ENCODE data around the gene ANKRD53. TPM values are rescaled to one million over a fixed set of nuclear protein-coding genes. Genes with fewer than 3 reads are reported as not detected.

ANKRD53 gene
- total and polyA plus RNA-seq, 12 donors, result 0.14 to 1.3 (median 0.77) TPM; not detected in 1

GRCh38 chr2:70939001-70939838, 39.2 kb upstream of the ANKRD53 start:
- Histone ChIP-seq H3K9me3 (no peaks in the 10 kb centered on the region), H3K27ac (no peak overlapping the region), H3K27me3 (peaks cover 0 to 31% (median 10%) of the 10 kb centered on the region in 7 donors), H3K4me1 (no peaks in the 10 kb centered on the region), H3K36me3 (no peaks in the 10 kb centered on the region), H3K4me3 (no peak overlapping the region)
- DNase-seq, result no peak
- peak in 1 of 8 donors; percentile 12 for ATAC-seq
- TF ChIP-seq CTCF (IDR thresholded peaks at IDR 0.05), result no peak
- 43 to 57% methylated on average over 30 of the region's 30 CpGs for WGBS, 2 donors
- intact Hi-C loops (cut with DNase I), result loop anchor here in 1 of 10 donors (5.0 kb wide), 1 partner anchor 77 kb away; no protein-coding TSS in a partner anchor

- H3K4me3 ChIP-seq, result no peak overlapping the region
- H3K27ac ChIP-seq, result no peak overlapping the region
- intact Hi-C loops (cut with DNase I), result loop anchor here in 7 of 10 donors (5.0 to 10.0 kb wide), 3 partner anchors 78 to 155 kb away; partner anchors contain the start of gene FIGLA (in 4 of the 7)
- no peaks in the 10 kb centered on the region for H3K9me3 ChIP-seq
- no peaks in the 10 kb centered on the region for H3K4me1 ChIP-seq
- TF ChIP-seq CTCF (IDR thresholded peaks at IDR 0.05), result no peak
- no peak for DNase-seq
- H3K27me3 ChIP-seq, result peaks cover 0 to 31% (median 10%) of the 10 kb centered on the region in 7 donors
- H3K36me3 ChIP-seq, result no peaks in the 10 kb centered on the region
- 72 to 83% methylated on average over 10 of the region's 10 CpGs for WGBS, 2 donors
- ATAC-seq, result no peak
Observed at GRCh38 chr2:70939839-70940580, 38.4 kb upstream of the ANKRD53 start.

GRCh38 chr2:70941186-70941585, 37.2 kb upstream of the ANKRD53 start:
- no peak overlapping the region for H3K4me3 ChIP-seq
- H3K36me3 ChIP-seq, result no peaks in the 10 kb centered on the region
- no peak overlapping the region for H3K27ac ChIP-seq
- H3K4me1 ChIP-seq, result no peaks in the 10 kb centered on the region
- no peak for TF ChIP-seq CTCF (IDR thresholded peaks at IDR 0.05)
- H3K9me3 ChIP-seq, result no peaks in the 10 kb centered on the region
- 82 to 85% methylated on average over 6 of the region's 6 CpGs for WGBS, 2 donors
- DNase-seq (no peak), ATAC-seq (no peak)
- peaks cover 0 to 36% (median 10%) of the 10 kb centered on the region in 7 donors for H3K27me3 ChIP-seq
- intact Hi-C loops (cut with DNase I), result loop anchor here in 6 of 10 donors (10.0 kb wide), 2 partner anchors 146 to 156 kb away; partner anchors contain the start of gene FIGLA (in 4 of the 6)

GRCh38 chr2:70941701-70942100, 36.7 kb upstream of the ANKRD53 start:
- intact Hi-C loops (cut with DNase I), result loop anchor here in 6 of 10 donors (10.0 kb wide), 2 partner anchors 147 to 157 kb away; partner anchors contain the start of gene FIGLA (in 4 of the 6)
- 80 to 87% methylated on average over 5 of the region's 5 CpGs for whole genome bisulfite sequencing, 2 donors
- DNase-seq, result no peak

More at GRCh38 chr2:70941701-70942100, 36.7 kb upstream of the ANKRD53 start:
- Histone ChIP-seq H3K27ac (no peak overlapping the region), H3K4me3 (no peak overlapping the region), H3K9me3 (no peaks in the 10 kb centered on the region), H3K36me3 (no peaks in the 10 kb centered on the region), H3K4me1 (peaks cover 0 to 1% (median 0%) of the 10 kb centered on the region in 9 donors), H3K27me3 (peaks cover 0 to 36% (median 12%) of the 10 kb centered on the region in 7 donors)
- TF ChIP-seq CTCF (IDR thresholded peaks at IDR 0.05), result no peak
- ATAC-seq, result no peak
